ENCODE data around the gene MTCL1. TPM values are rescaled to one million over a fixed set of nuclear protein-coding genes. Genes with fewer than 3 reads are reported as not detected.

MTCL1 gene
- total RNA-seq, 3 donors from 2014 or later (not counting 1 experiment from before 2014, with no cell fraction given): 0.38 to 1.5 (median 0.43) TPM

GRCh38 chr18:8684577-8684976 is 20.8 kb upstream of the MTCL1 start:
- no peak for DNase-seq
- Histone ChIP-seq H3K27ac (ENCODE audit: low read length) (no peak overlapping the region), H3K27me3 (ENCODE audit: control insufficient read depth, insufficient read depth, low read length) (no peaks in the 10 kb centered on the region), H3K4me1 (ENCODE audit: control insufficient read depth, insufficient read depth, low read length) (no peaks in the 10 kb centered on the region), H3K9me3 (ENCODE audit: control insufficient read depth, insufficient read depth, low read length) (no peaks in the 10 kb centered on the region), H3K4me3 (ENCODE audit: low read length) (no peak overlapping the region), H3K36me3 (ENCODE audit: control insufficient read depth, insufficient read depth, low read length) (no peaks in the 10 kb centered on the region)
- no peak for ATAC-seq
- intact Hi-C loops (cut with micrococcal nuclease): no loop called here
- H3K27me3 Mint-ChIP-seq (ENCODE audit: low read depth in 2 of 2): peaks cover 3 to 7% of the 10 kb centered on the region in 2 donors
- WGBS (ENCODE audit: insufficient coverage): 92% methylated on average over 7 of the region's 7 CpGs
- H3K4me1 Mint-ChIP-seq: no peaks in the 10 kb centered on the region
- no peaks in the 10 kb centered on the region for H3K9me3 Mint-ChIP-seq
- no peak overlapping the region for H3K4me3 Mint-ChIP-seq
- H3K27ac Mint-ChIP-seq: no peak overlapping the region
- no peak for TF ChIP-seq CTCF (IDR thresholded peaks at IDR 0.05)
- H3K36me3 Mint-ChIP-seq: no peaks in the 10 kb centered on the region

- no peak for ATAC-seq
- intact Hi-C loops (cut with micrococcal nuclease): no loop called here
- no peaks in the 10 kb centered on the region for H3K36me3 Mint-ChIP-seq
Observed at GRCh38 chr18:8685141-8685913, 20.0 kb upstream of the MTCL1 start.

DNA sequence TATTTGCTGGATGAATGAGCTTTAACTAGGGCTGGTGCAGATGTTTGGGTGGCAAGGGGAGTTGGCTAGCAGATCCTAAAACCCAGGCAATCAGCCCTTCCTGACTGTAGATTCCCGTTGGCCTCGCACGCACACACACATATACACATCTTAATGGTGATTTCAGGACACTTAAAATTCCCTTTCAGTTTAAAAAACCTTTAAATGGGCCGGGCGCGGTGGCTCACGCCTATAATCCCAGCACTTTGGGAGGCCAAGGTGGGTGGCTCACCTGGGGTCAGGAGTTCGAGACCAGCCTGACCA is 19.5 kb upstream of the MTCL1 start:
- TF ChIP-seq CTCF (IDR thresholded peaks at IDR 0.05): no peak
- no peak overlapping the region for H3K27ac ChIP-seq (ENCODE audit: low read length)
- no peak overlapping the region for H3K27ac Mint-ChIP-seq
- H3K4me3 Mint-ChIP-seq: no peak overlapping the region
- no peaks in the 10 kb centered on the region for H3K27me3 ChIP-seq (ENCODE audit: control insufficient read depth, insufficient read depth, low read length)
- ATAC-seq (no peak), DNase-seq (no peak)
- intact Hi-C loops (cut with micrococcal nuclease): no loop called here
- no peaks in the 10 kb centered on the region for H3K9me3 Mint-ChIP-seq
- H3K4me1 Mint-ChIP-seq: no peaks in the 10 kb centered on the region
- H3K4me1 ChIP-seq (ENCODE audit: control insufficient read depth, insufficient read depth, low read length): no peaks in the 10 kb centered on the region
- H3K9me3 ChIP-seq (ENCODE audit: control insufficient read depth, insufficient read depth, low read length): no peaks in the 10 kb centered on the region
- 90% methylated on average over 8 of the region's 8 CpGs for WGBS (ENCODE audit: insufficient coverage)
- peaks cover 7 to 10% of the 10 kb centered on the region in 2 donors for H3K27me3 Mint-ChIP-seq (ENCODE audit: low read depth in 2 of 2)
- H3K36me3 Mint-ChIP-seq: no peaks in the 10 kb centered on the region
- H3K36me3 ChIP-seq (ENCODE audit: control insufficient read depth, insufficient read depth, low read length): no peaks in the 10 kb centered on the region
- H3K4me3 ChIP-seq (ENCODE audit: low read length): no peak overlapping the region

More at GRCh38 chr18:8685141-8685913, 20.0 kb upstream of the MTCL1 start:
- H3K27me3 Mint-ChIP-seq (ENCODE audit: low read depth in 2 of 2): peaks cover 7 to 8% of the 10 kb centered on the region in 2 donors
- no peak overlapping the region for H3K4me3 Mint-ChIP-seq
- Histone ChIP-seq H3K27ac (ENCODE audit: low read length) (no peak overlapping the region), H3K27me3 (ENCODE audit: control insufficient read depth, insufficient read depth, low read length) (no peaks in the 10 kb centered on the region), H3K36me3 (ENCODE audit: control insufficient read depth, insufficient read depth, low read length) (no peaks in the 10 kb centered on the region), H3K4me1 (ENCODE audit: control insufficient read depth, insufficient read depth, low read length) (no peaks in the 10 kb centered on the region), H3K9me3 (ENCODE audit: control insufficient read depth, insufficient read depth, low read length) (no peaks in the 10 kb centered on the region), H3K4me3 (ENCODE audit: low read length) (no peak overlapping the region)
- no peaks in the 10 kb centered on the region for H3K4me1 Mint-ChIP-seq
- H3K9me3 Mint-ChIP-seq: no peaks in the 10 kb centered on the region
- no peak for DNase-seq
- no peak for TF ChIP-seq CTCF (IDR thresholded peaks at IDR 0.05)
- no peak overlapping the region for H3K27ac Mint-ChIP-seq
- 89% methylated on average over 13 of the region's 13 CpGs for WGBS (ENCODE audit: insufficient coverage)

- H3K27me3 Mint-ChIP-seq (ENCODE audit: low read depth in 2 of 2): peaks cover 7 to 10% of the 10 kb centered on the region in 2 donors
- H3K27ac ChIP-seq (ENCODE audit: low read length): no peak overlapping the region
- ATAC-seq: no peak
- H3K4me3 Mint-ChIP-seq: no peak overlapping the region
- H3K27ac Mint-ChIP-seq: no peak overlapping the region
- no peak for DNase-seq
- H3K9me3 ChIP-seq (ENCODE audit: control insufficient read depth, insufficient read depth, low read length): no peaks in the 10 kb centered on the region
- no peak for TF ChIP-seq CTCF (IDR thresholded peaks at IDR 0.05)
- H3K36me3 Mint-ChIP-seq: no peaks in the 10 kb centered on the region
- H3K9me3 Mint-ChIP-seq: no peaks in the 10 kb centered on the region
- no peak overlapping the region for H3K4me3 ChIP-seq (ENCODE audit: low read length)
- H3K27me3 ChIP-seq (ENCODE audit: control insufficient read depth, insufficient read depth, low read length): no peaks in the 10 kb centered on the region
- no peaks in the 10 kb centered on the region for H3K4me1 ChIP-seq (ENCODE audit: control insufficient read depth, insufficient read depth, low read length)
- WGBS (ENCODE audit: insufficient coverage): 74% methylated on average over 4 of the region's 6 CpGs
- no peaks in the 10 kb centered on the region for H3K4me1 Mint-ChIP-seq
- no peaks in the 10 kb centered on the region for H3K36me3 ChIP-seq (ENCODE audit: control insufficient read depth, insufficient read depth, low read length)
- intact Hi-C loops (cut with micrococcal nuclease): no loop called here
Observed at GRCh38 chr18:8686611-8687010, 18.7 kb upstream of the MTCL1 start.

Measured in natural killer cell (primary cell).